IMR-90 (cell line): ENCODE data around the gene TOGARAM1. TPM values are rescaled to one million over a fixed set of nuclear protein-coding genes. Genes with fewer than 3 reads are reported as not detected.

Source experiments
- ATAC-seq: fragments of 200-7000 bp; cut with Tn5 transposase; 2 replicates; pipeline ENCODE4 v1.9.1; 2020; ENCODE audit warnings: low read depth, mild to moderate bottlenecking, moderate library complexity
- Bru-seq: library from RNA; stranded (reverse); fragments of 400-500 nt; gene quantifications from one replicate; lab custom pipeline; 2021; lab: Mats Ljungman, UMichigan
- BruChase-seq, 2 experiments: library from RNA; stranded (reverse); fragments of 400-500 nt; gene quantifications; one replicate each; lab custom pipeline; 2021; lab: Mats Ljungman, UMichigan
- BruUV-seq: library from RNA; stranded (reverse); fragments of 400-500 nt; replicated peaks from 2 replicates; lab custom pipeline; 2021; lab: Mats Ljungman, UMichigan
- CTCF ChIA-PET: fragments of 300-600 bp; formaldehyde crosslinking; extraction: SDS; loops from one replicate; lab custom pipeline; 2021; ENCODE audit warnings: antibody characterized with exemption; lab: Yijun Ruan, JAX
- POLR2A ChIA-PET: fragments of 300-600 bp; sonication (Branson Sonifier 250); formaldehyde crosslinking; loops from one replicate; lab custom pipeline; 2022; ENCODE audit warnings: antibody characterized with exemption; ENCODE audit not compliant: unreplicated experiment; lab: Charles Lee
- DNase-seq: peaks from one replicate; pipeline ENCODE4 v3.0.0; 2013
- H2AFZ ChIP-seq: replicated peaks from 2 replicates; pipeline ENCODE3; 2013; ENCODE audit warnings: low read length, mild to moderate bottlenecking; ENCODE audit not compliant: poor library complexity
- H2AK5ac ChIP-seq: 2 replicates; pipeline ENCODE4 v1.6.1; 2013; ENCODE audit warnings: low read depth, low read length, inconsistent platforms
- H2AK9ac ChIP-seq: replicated peaks from 2 replicates; pipeline ENCODE3; 2013; ENCODE audit warnings: mild to moderate bottlenecking, low read depth, low read length, moderate library complexity; ENCODE audit not compliant: poor library complexity
- H2BK120ac ChIP-seq: 2 replicates; pipeline ENCODE4 v1.6.1; 2013; ENCODE audit warnings: low read depth, low read length, inconsistent platforms
- H2BK15ac ChIP-seq: 3 replicates; pipeline ENCODE4 v1.6.1; 2013; ENCODE audit warnings: low read depth, low read length, inconsistent platforms
- H2BK20ac ChIP-seq: 2 replicates; pipeline ENCODE4 v1.6.1; 2013; ENCODE audit warnings: low read depth, mild to moderate bottlenecking, inconsistent platforms, low read length, moderate library complexity
- H2BK5ac ChIP-seq: 2 replicates; pipeline ENCODE4 v1.6.1; 2013; ENCODE audit warnings: mild to moderate bottlenecking, low read depth, low read length, inconsistent platforms; ENCODE audit not compliant: poor library complexity, severe bottlenecking
- H3K14ac ChIP-seq: replicated peaks from 2 replicates; pipeline ENCODE4 v1.6.1; 2013; ENCODE audit warnings: low read depth, low read length, inconsistent platforms
- H3K18ac ChIP-seq: 2 replicates; pipeline ENCODE4 v1.6.1; 2013; ENCODE audit warnings: low read depth, low read length, control low read depth
- H3K23ac ChIP-seq: 2 replicates; pipeline ENCODE4 v1.6.1; 2013; ENCODE audit warnings: low read depth, low read length, inconsistent platforms
- H3K27ac ChIP-seq: 2 replicates; pipeline ENCODE4 v1.5.1; 2013; ENCODE audit warnings: mild to moderate bottlenecking, control low read depth, low read length; ENCODE audit not compliant: insufficient read depth
- H3K27me3 ChIP-seq: 2 replicates; pipeline ENCODE4 v1.6.1; 2013; ENCODE audit warnings: low read length; ENCODE audit not compliant: control insufficient read depth, insufficient read depth
- H3K36me3 ChIP-seq: 2 replicates; pipeline ENCODE4 v1.6.1; 2013; ENCODE audit warnings: low read length, mixed read lengths; ENCODE audit not compliant: control insufficient read depth, insufficient read depth
- H3K4ac ChIP-seq: 2 replicates; pipeline ENCODE4 v1.6.1; 2013; ENCODE audit warnings: low read depth, low read length, inconsistent platforms
- H3K4me1 ChIP-seq: 2 replicates; pipeline ENCODE4 v1.6.1; 2013; ENCODE audit warnings: low read length, mixed read lengths; ENCODE audit not compliant: control insufficient read depth, insufficient read depth
- H3K4me2 ChIP-seq: 2 replicates; pipeline ENCODE4 v1.6.1; 2013; ENCODE audit warnings: low read depth, mild to moderate bottlenecking, control low read depth, low read length, moderate library complexity
- H3K4me3 ChIP-seq: 2 replicates; pipeline ENCODE4 v1.5.1; 2013; ENCODE audit warnings: low read depth, mild to moderate bottlenecking, control low read depth, low read length, moderate library complexity; ENCODE audit not compliant: insufficient read depth
- H3K56ac ChIP-seq: 2 replicates; pipeline ENCODE4 v1.6.1; 2013; ENCODE audit warnings: low read length, inconsistent platforms; ENCODE audit not compliant: insufficient read depth; ENCODE audit errors: extremely low read depth
- H3K79me1 ChIP-seq, 2 experiments: 2 replicates each; pipeline ENCODE4 v1.6.1; 2013; ENCODE audit warnings: low read length in 2 of 2, inconsistent platforms in 1 of 2, low read depth in 1 of 2
- H3K9ac ChIP-seq: 2 replicates; pipeline ENCODE4 v1.6.1; 2013; ENCODE audit warnings: low read depth, low read length, control low read depth
- H3K9me1 ChIP-seq: 2 replicates; pipeline ENCODE4 v1.6.1; 2013; ENCODE audit warnings: low read length, inconsistent platforms; ENCODE audit not compliant: insufficient read depth
- H3K9me3 ChIP-seq: 2 replicates; pipeline ENCODE4 v1.6.1; 2013; ENCODE audit warnings: low read length; ENCODE audit not compliant: control insufficient read depth, insufficient read depth
- H4K20me1 ChIP-seq: 2 replicates; pipeline ENCODE4 v1.6.1; 2013; ENCODE audit warnings: low read length, inconsistent platforms; ENCODE audit not compliant: insufficient read depth
- H4K5ac ChIP-seq: 2 replicates; pipeline ENCODE4 v1.6.1; 2013; ENCODE audit warnings: mild to moderate bottlenecking, low read depth, low read length, control low read depth
- H4K8ac ChIP-seq, 2 experiments: 2 replicates each; pipeline ENCODE4 v1.6.1; 2013; ENCODE audit warnings: low read depth in 2 of 2, low read length in 2 of 2, control low read depth in 1 of 2, inconsistent platforms in 1 of 2
- H4K91ac ChIP-seq: 2 replicates; pipeline ENCODE4 v1.6.1; 2013; ENCODE audit warnings: low read depth, low read length, inconsistent platforms; ENCODE audit not compliant: insufficient read depth
- BHLHE40 ChIP-seq: fragments of 150-350 bp; IDR thresholded peaks from 2 replicates; pipeline ENCODE4 v1.6.1; 2016; ENCODE audit warnings: mild to moderate bottlenecking, low read depth, low read length
- CEBPB ChIP-seq: IDR thresholded peaks from 2 replicates; pipeline ENCODE4 v1.6.1; 2012; ENCODE audit warnings: low read depth, low read length, improper control_type of control experiment
- CHD1 ChIP-seq: IDR thresholded peaks from 2 replicates; pipeline ENCODE4 v1.6.1; 2012; ENCODE audit warnings: low read depth, low read length, improper control_type of control experiment
- FOS ChIP-seq: fragments of 150-350 bp; IDR thresholded peaks from 2 replicates; pipeline ENCODE4 v1.6.1; 2016; ENCODE audit warnings: low read depth, low read length
- MAFK ChIP-seq: IDR thresholded peaks from 2 replicates; pipeline ENCODE4 v1.6.1; 2012; ENCODE audit warnings: low read depth, low read length, improper control_type of control experiment
- MAZ ChIP-seq: IDR thresholded peaks from 2 replicates; pipeline ENCODE4 v1.6.1; 2012; ENCODE audit warnings: low read depth, mild to moderate bottlenecking, low read length, improper control_type of control experiment, moderate library complexity, borderline replicate concordance
- MXI1 ChIP-seq: IDR thresholded peaks from 2 replicates; pipeline ENCODE4 v1.6.1; 2012; ENCODE audit warnings: low read depth, mild to moderate bottlenecking, low read length, moderate library complexity, borderline replicate concordance
- POLR2A ChIP-seq: IDR thresholded peaks from 2 replicates; pipeline ENCODE4 v1.6.1; 2012; ENCODE audit warnings: mild to moderate bottlenecking, low read depth, low read length
- RAD21 ChIP-seq: IDR thresholded peaks from 2 replicates; pipeline ENCODE4 v1.6.1; 2012; ENCODE audit warnings: low read length, improper control_type of control experiment
- RCOR1 ChIP-seq: IDR thresholded peaks from 2 replicates; pipeline ENCODE4 v1.6.1; 2012; ENCODE audit warnings: mild to moderate bottlenecking, low read length, improper control_type of control experiment; ENCODE audit not compliant: insufficient replicate concordance
- WGBS, 2 experiments: methylation state at CpG; one replicate each; pipeline versions ENCODE4 v1.1.5 to v1.1.7; 2013; ENCODE audit warnings: missing lambda C conversion rate in 2 of 2; ENCODE audit not compliant: insufficient read length in 1 of 2; ENCODE audit errors: extremely low coverage in 2 of 2; 5-methylcytosine and 5-hydroxymethylcytosine counted together
- dilution Hi-C: fragments of 300-500 bp; cut with HindIII; formaldehyde crosslinking; loops from one replicate; pipeline ENCODE4 v1.14.3; 2018; ENCODE audit warnings: low sequenced_read_pairs; ENCODE audit not compliant: unreplicated experiment
- in situ Hi-C: fragments of 300-500 bp; cut with MboI; formaldehyde crosslinking; loops from 3 replicates; pipeline ENCODE4 v1.14.3; 2019; ENCODE audit warnings: low sequenced_read_pairs, inconsistent platforms, mixed read lengths
- intact Hi-C: fragments of 100-400 bp; cut with micrococcal nuclease; formaldehyde crosslinking; loops from 2 replicates; pipeline ENCODE4 v1.10.0; 2022
- long read RNA-seq: library from polyadenylated mRNA; unstranded; transcript quantifications from one replicate; pipeline ENCODE4 v2.0.0, GENCODE V29; 2021; ENCODE audit not compliant: unreplicated experiment
- polyA plus RNA-seq, 3 experiments: library from polyadenylated mRNA; depleted of rRNA; stranded (reverse); fragments of >200 nt; gene quantifications; 2 replicates each; pipeline ENCODE4 v1.2.3, GENCODE V29; 2012; ENCODE audit warnings: low replicate concordance in 1 of 3
- total RNA-seq: library from RNA; depleted of rRNA; stranded (reverse); fragments of >200 nt; gene quantifications from 2 replicates; pipeline ENCODE4 v1.2.3, GENCODE V29; 2012; rRNA removed
- TF ChIP-seq, protein P1 (sequence below): fragments of 150-350 bp; IDR thresholded peaks from 2 replicates; pipeline ENCODE4 v1.6.1; 2017; ENCODE audit warnings: mild to moderate bottlenecking, antibody characterized with exemption, low read length, low read depth

TOGARAM1 gene
- 11.1 and 13.4 TPM in 2 replicates for total RNA-seq
- polyA plus RNA-seq (2012; rRNA removed): 2.5 and 3.1 TPM in 2 replicates
- polyA plus RNA-seq (2012; cell fraction: cytosol; rRNA removed): 0.79 and 1.2 TPM in 2 replicates
- polyA plus RNA-seq (2012; cell fraction: nucleus; rRNA removed; ENCODE audit: low replicate concordance): 1.2 and 10.1 TPM in 2 replicates
- Bru-seq, nascent RNA: percentile 69 among the genes with signal in this experiment
- BruChase-seq, experiment 1, labeled RNA remaining after a 6-hour chase: percentile 65 among the genes with signal in this experiment
- BruChase-seq, experiment 2, labeled RNA remaining after a 2-hour chase: percentile 65 among the genes with signal in this experiment
- long read RNA-seq, partial matches to known transcripts: 14 of 17 reads
- long read RNA-seq, other reads (novel, unspliced or antisense): 3 of 17 reads

DNA sequence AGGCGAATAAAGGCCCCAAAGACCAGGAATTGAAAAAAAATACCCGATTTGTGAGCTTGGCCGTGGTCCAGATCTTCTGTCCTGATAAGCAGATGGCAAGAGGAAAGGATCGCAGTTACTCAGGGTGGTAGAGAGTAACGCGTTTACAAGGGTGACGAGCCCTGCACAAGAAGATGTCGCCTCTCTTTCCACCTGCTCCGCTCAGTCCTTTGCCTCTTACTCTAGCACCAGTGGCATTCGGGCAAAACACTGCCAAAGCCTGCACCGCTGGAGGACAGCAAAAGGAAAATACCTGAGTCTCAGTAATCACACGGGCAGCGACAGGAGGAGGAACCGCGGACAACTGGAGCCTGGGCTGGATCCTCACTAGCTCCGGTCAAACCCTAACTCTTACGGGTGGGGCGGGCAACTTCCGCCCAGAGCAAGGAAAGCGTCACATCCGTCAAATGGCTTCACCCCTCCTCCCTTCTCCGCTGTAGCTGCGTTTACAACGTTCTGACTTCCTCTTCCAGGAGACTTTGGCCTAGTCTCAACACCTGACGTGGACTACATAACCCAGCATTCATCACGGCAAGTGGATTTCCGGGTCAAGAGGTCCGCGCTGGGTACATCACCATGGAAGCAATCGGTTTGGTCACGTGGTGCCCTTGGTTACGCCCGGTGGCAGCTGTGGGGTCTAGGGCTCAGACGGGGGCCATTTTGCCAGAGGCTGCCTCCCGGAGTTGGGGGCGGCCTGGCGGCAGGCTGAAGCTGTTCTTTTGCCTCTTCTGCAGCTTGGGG, at the start of gene TOGARAM1, which contains the start of gene KLHL28:
Gene TOGARAM1 (plus strand): TSS at position 637 of the 780 bp plus-strand sequence. CDS start 232 bp downstream, outside the sequence.
Gene KLHL28 (minus strand): TSS at position 394 of the 780 bp plus-strand sequence. CDS start 16,019 bp downstream, outside the sequence.
- BruUV-seq: TSS peak; percentile 84
- 0% methylated on average over 14 of the region's 37 CpGs; no CpG with 5 or more reads in 1 of the 2 experiments for WGBS, 2 experiments
- intact Hi-C loops: loop anchor here (1.0 to 5.0 kb wide), 5 partner anchors 63 to 306 kb away; partner anchors contain the start of genes FANCM and MIS18BP1
- H2AK9ac ChIP-seq: peak within 1 kb of the TSS; percentile 75
- peak within 1 kb of the TSS; percentile 88 for H3K14ac ChIP-seq
- no peaks in the 10 kb centered on the region for H3K27me3 ChIP-seq
- H2AFZ ChIP-seq: peak within 1 kb of the TSS; percentile 97
- ChIA-PET CTCF (no interaction called here), POLR2A (no interaction called here)
- peak within 1 kb of the TSS; percentile 77 for H2BK5ac ChIP-seq
- in situ Hi-C loops: loop anchor here (10.0 kb wide), 1 partner anchor 173 kb away; the partner anchor contains the start of genes FANCM and FKBP3
- H3K9ac ChIP-seq: peak within 1 kb of the TSS; percentile 82
- peak within 1 kb of the TSS; percentile 5 to 77; a peak in 2 of 4 replicates for H4K8ac ChIP-seq
- H3K18ac ChIP-seq: peak within 1 kb of the TSS; percentile 30
- no peaks in the 10 kb centered on the region for H3K9me1 ChIP-seq
- peak within 1 kb of the TSS; percentile 68 for H3K4me3 ChIP-seq
- peak within 1 kb of the TSS; percentile 50 for H4K5ac ChIP-seq
- ATAC-seq (peak; percentile 88), DNase-seq (peak; percentile 100)
- H3K56ac ChIP-seq: peak within 1 kb of the TSS; percentile 69
- 0 out of 2 replicates have a peak, but pooled peaks have one; percentile 37 for TF ChIP-seq CEBPB
- peak; percentile 47; the same call in 1 of the 2 replicates for TF ChIP-seq BHLHE40
- 0 out of 2 replicates have a peak, but pooled peaks have one; percentile 79 for TF ChIP-seq CHD1
- 0 out of 2 replicates have a peak, but pooled peaks have one; percentile 4 for TF ChIP-seq MAFK
- 0 out of 2 replicates have a peak, but pooled peaks have one; percentile 13 for TF ChIP-seq MXI1
- peak; percentile 93 for TF ChIP-seq POLR2A
- peak; percentile 94 for TF ChIP-seq MAZ
- no peak for TF ChIP-seq RCOR1
- no peak for TF ChIP-seq RAD21
- TF ChIP-seq, protein P1, sequence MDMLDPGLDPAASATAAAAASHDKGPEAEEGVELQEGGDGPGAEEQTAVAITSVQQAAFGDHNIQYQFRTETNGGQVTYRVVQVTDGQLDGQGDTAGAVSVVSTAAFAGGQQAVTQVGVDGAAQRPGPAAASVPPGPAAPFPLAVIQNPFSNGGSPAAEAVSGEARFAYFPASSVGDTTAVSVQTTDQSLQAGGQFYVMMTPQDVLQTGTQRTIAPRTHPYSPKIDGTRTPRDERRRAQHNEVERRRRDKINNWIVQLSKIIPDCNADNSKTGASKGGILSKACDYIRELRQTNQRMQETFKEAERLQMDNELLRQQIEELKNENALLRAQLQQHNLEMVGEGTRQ: peak; percentile 99
- 0 out of 2 replicates have a peak, but pooled peaks have one; percentile 9 for TF ChIP-seq FOS
- no peak within 1 kb of the TSS for H2BK20ac ChIP-seq
- no peaks in the 10 kb centered on the region for H3K9me3 ChIP-seq
- H4K20me1 ChIP-seq: peaks cover 15% of the 10 kb centered on the region
- H4K91ac ChIP-seq: peak within 1 kb of the TSS; percentile 53
- no peak within 1 kb of the TSS for H2BK15ac ChIP-seq
- peak within 1 kb of the TSS; percentile 93 for H3K4me2 ChIP-seq
- peak within 1 kb of the TSS; percentile 89 for H3K23ac ChIP-seq
- peaks cover 2% of the 10 kb centered on the region; the same call in 1 of the 2 replicates for H3K4me1 ChIP-seq
- peaks cover 10 to 36% of the 10 kb centered on the region in 2 experiments for H3K79me1 ChIP-seq
- peak within 1 kb of the TSS; percentile 44; the same call in 1 of the 2 replicates for H2AK5ac ChIP-seq
- peak within 1 kb of the TSS; percentile 73 for H3K4ac ChIP-seq
- peak within 1 kb of the TSS; percentile 65 for H3K27ac ChIP-seq
- H3K36me3 ChIP-seq: no peaks in the 10 kb centered on the region
- dilution Hi-C loops: no loop called here
- peak within 1 kb of the TSS; percentile 44 for H2BK120ac ChIP-seq
